GM18526 (cell line): ENCODE data around the gene HADHB.

Experiments used
- POLR2A ChIP-seq: IDR thresholded peaks from 3 replicates; pipeline ENCODE4 v1.6.1; 2011; ENCODE audit not compliant: insufficient read length; ENCODE audit errors: extremely low read depth

The HADHB gene

GRCh38 chr2:26336719-26337118 lies 92.0 kb downstream of the HADHB start:
- no peak for TF ChIP-seq POLR2A

GRCh38 chr2:26337298-26337697 lies 92.6 kb downstream of the HADHB start:
- no peak for TF ChIP-seq POLR2A
